ENCODE measurements around the gene FIP1L1. TPM values are rescaled to one million over a fixed set of nuclear protein-coding genes. Genes with fewer than 3 reads are reported as not detected.

FIP1L1 gene
- total and polyA plus RNA-seq, 2 donors (not counting 3 experiments of a cell fraction or from before 2014, with no cell fraction given): 18.9 to 51.9 TPM

DNA sequence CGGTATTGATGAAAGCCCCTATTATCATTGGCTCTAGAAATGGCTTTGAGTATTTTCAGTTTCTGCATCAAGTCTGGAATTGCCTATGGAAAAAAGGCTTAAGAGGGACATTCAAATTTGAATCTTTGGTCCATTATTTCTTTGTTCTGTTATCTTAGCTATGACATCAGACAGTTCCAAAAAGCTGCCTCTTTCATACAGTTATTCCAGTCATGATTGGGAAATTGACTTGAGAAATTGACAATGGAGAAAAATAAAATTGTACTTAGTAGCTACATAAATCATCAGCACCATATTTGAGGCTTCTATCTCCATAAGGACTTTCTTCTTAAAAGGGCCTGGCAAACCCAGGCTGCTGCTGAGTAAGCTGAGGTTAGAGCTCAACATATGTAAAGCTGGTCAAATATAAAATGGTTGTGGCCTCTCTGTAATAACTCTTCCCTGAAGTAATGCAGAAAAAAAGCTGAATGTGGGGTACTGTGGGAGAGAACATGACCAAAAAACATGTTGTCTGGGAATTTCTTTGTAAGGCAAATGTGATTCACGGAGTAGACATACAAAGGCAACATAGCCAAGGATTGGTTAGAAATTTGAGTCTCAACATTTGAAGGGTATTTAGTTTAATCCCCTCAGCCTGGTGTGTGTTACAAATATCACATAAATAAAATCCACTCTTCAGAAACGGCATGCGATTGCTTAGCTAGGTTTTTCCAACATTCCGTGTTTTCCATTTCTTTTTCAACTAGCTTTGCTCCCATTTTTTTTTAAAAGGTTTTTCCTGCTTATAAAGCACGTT, 112.9 kb downstream of the FIP1L1 start:
- Histone ChIP-seq H3K4me2 (ENCODE audit: insufficient read depth, low read length) (no peak overlapping the region), H3K27me3 (ENCODE audit: control insufficient read depth in 2 of 2, insufficient read depth in 2 of 2, low read length in 2 of 2) (peaks cover 0 to under 1% of the 10 kb centered on the region in 2 experiments), H3K9me3 (replicated peaks; ENCODE audit: control insufficient read depth, insufficient read depth, low read length) (no peaks in the 10 kb centered on the region), H2AFZ (ENCODE audit: low read depth, low read length) (peak overlapping the region; percentile 14), H3K27ac (ENCODE audit: insufficient read depth, low read depth, low read length) (no peak overlapping the region), H3K4me3 (replicated peaks in 1 of 3; ENCODE audit: insufficient read depth in 1 of 3, low read depth in 1 of 3, low read length in 3 of 3) (no peak overlapping the region), H3K9ac (replicated peaks; ENCODE audit: extremely low read depth, insufficient read depth, low read length) (no peak overlapping the region), H3K36me3 (ENCODE audit: control insufficient read depth in 2 of 2, extremely low read depth in 1 of 2, insufficient read depth in 2 of 2, low read length in 2 of 2) (no peaks in the 10 kb centered on the region), H3K9me1 (replicated peaks; ENCODE audit: control insufficient read depth, extremely low read depth, insufficient read depth, low read length) (no peaks in the 10 kb centered on the region), H3K79me2 (ENCODE audit: control insufficient read depth, insufficient read depth, low read length) (no peaks in the 10 kb centered on the region), H4K20me1 (replicated peaks; ENCODE audit: control insufficient read depth, extremely low read depth, insufficient read depth, low read length) (no peaks in the 10 kb centered on the region), H3K4me1 (ENCODE audit: control insufficient read depth, extremely low read depth, insufficient read depth, low read length) (peaks cover 6% of the 10 kb centered on the region)
- dilution Hi-C loops (cut with MboI; ENCODE audit: extremely low pct_ligation_motif_present, low sequenced_read_pairs) (no loop called here), intact Hi-C loops (cut with micrococcal nuclease) (loop anchor here (2.0 to 10.0 kb wide), 7 partner anchors 68 to 742 kb away; no protein-coding TSS in a partner anchor)
- ChIA-PET POLR2A (no interaction called here), CTCF (interaction anchor here (0.7 to 4.2 kb wide), 24 partner anchors 9 to 743 kb away, joined by 3 to 35 read pairs (median 4); no protein-coding TSS in a partner anchor)
- DNase-seq (ENCODE audit: low read depth, low spot score): no peak
- no peak for FAIRE-seq
- no TSS peak for BruUV-seq (replicated peaks)
- TF ChIP-seq GATA2 (IDR thresholded peaks at IDR 0.05; ENCODE audit: insufficient read depth, insufficient read length, low read depth, low read length) (no peak), JUN (IDR thresholded peaks at IDR 0.05; ENCODE audit: borderline replicate concordance, insufficient read depth, insufficient read length, low read depth) (no peak), POLR2A (IDR thresholded peaks at IDR 0.05; ENCODE audit: low read depth, low read length) (no peak), POLR2AphosphoS5 (IDR thresholded peaks at IDR 0.05; ENCODE audit: insufficient read depth, low read depth, low read length) (no peak), MYC (IDR thresholded peaks at IDR 0.05; ENCODE audit: low read depth, low read length) (no peak)
- TF ChIP-seq, protein P1, sequence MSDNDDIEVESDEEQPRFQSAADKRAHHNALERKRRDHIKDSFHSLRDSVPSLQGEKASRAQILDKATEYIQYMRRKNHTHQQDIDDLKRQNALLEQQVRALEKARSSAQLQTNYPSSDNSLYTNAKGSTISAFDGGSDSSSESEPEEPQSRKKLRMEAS (IDR thresholded peaks at IDR 0.05; ENCODE audit: insufficient read depth, insufficient read length): no peak
- TF ChIP-seq, protein P2, sequence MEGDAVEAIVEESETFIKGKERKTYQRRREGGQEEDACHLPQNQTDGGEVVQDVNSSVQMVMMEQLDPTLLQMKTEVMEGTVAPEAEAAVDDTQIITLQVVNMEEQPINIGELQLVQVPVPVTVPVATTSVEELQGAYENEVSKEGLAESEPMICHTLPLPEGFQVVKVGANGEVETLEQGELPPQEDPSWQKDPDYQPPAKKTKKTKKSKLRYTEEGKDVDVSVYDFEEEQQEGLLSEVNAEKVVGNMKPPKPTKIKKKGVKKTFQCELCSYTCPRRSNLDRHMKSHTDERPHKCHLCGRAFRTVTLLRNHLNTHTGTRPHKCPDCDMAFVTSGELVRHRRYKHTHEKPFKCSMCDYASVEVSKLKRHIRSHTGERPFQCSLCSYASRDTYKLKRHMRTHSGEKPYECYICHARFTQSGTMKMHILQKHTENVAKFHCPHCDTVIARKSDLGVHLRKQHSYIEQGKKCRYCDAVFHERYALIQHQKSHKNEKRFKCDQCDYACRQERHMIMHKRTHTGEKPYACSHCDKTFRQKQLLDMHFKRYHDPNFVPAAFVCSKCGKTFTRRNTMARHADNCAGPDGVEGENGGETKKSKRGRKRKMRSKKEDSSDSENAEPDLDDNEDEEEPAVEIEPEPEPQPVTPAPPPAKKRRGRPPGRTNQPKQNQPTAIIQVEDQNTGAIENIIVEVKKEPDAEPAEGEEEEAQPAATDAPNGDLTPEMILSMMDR (IDR thresholded peaks at IDR 0.05; ENCODE audit: extremely low read depth in 1 of 2, insufficient read depth in 1 of 2, low read depth in 1 of 2, low read length in 2 of 2): no peak

Measured in endothelial cell of umbilical vein (primary cell).